Prostate gland (tissue), 2 donors: Measurements from ENCODE around the gene GNA15. TPM values are rescaled to one million over a fixed set of nuclear protein-coding genes. Genes with fewer than 3 reads are reported as not detected.

Experiments
- DNase-seq: peaks from one replicate; pipeline ENCODE4 v3.0.0-alpha.2; 2019; ENCODE audit warnings: low spot score
- H3K27ac ChIP-seq, 2 donors: fragments of 200-600 bp; sonication (generic); 2 replicates each; pipeline ENCODE4 v1.5.1; 2017 to 2019
- H3K27me3 ChIP-seq: fragments of 200-600 bp; sonication (generic); replicated peaks from 2 replicates; pipeline ENCODE4 v1.5.1; 2019; ENCODE audit not compliant: insufficient read depth
- H3K36me3 ChIP-seq, 2 donors: fragments of 200-600 bp; sonication (generic); 1 replicate in 1 of 2; 2 replicates in 1 of 2; pipeline versions ENCODE4 v1.5.1 to v1.8.1; 2017 to 2019
- H3K4me1 ChIP-seq: fragments of 200-600 bp; sonication (generic); replicated peaks from 2 replicates; pipeline ENCODE4 v1.5.1; 2019
- H3K4me3 ChIP-seq, 2 donors: fragments of 200-600 bp; sonication (generic); 2 replicates each; pipeline ENCODE4 v1.5.1; 2017 to 2019
- H3K9me3 ChIP-seq: fragments of 200-600 bp; sonication (generic); 2 replicates; pipeline ENCODE4 v1.5.1; 2017
- CTCF ChIP-seq, 4 experiments: fragments of 200-600 bp in 2 of 4; fragments of 450-650 bp in 2 of 4; sonication (generic) in 2 of 4; IDR thresholded peaks; 1 replicate in 3 of 4; 2 replicates in 1 of 4; pipeline ENCODE4 v1.5.1; 2016 to 2019; ENCODE audit warnings: antibody characterized with exemption in 4 of 4, mild to moderate bottlenecking in 2 of 4, moderate library complexity in 2 of 4
- POLR2A ChIP-seq: fragments of 450-650 bp; IDR thresholded peaks from one replicate; pipeline ENCODE4 v1.6.1; 2016; ENCODE audit warnings: antibody characterized with exemption, mild to moderate bottlenecking
- POLR2AphosphoS5 ChIP-seq: sonication (generic); formaldehyde crosslinking; IDR thresholded peaks from one replicate; pipeline ENCODE4 v1.6.1; 2017; ENCODE audit warnings: antibody characterized with exemption
- WGBS: methylation state at CpG from one replicate; pipeline ENCODE4 v1.1.5; 2018; 5-methylcytosine and 5-hydroxymethylcytosine counted together
- intact Hi-C: fragments of 100-400 bp; cut with DNase I; formaldehyde crosslinking; loops from one replicate; pipeline ENCODE4 v1.14.2; 2022
- total RNA-seq, 2 donors: library from RNA; depleted of rRNA; stranded (reverse); fragments of >200 nt; gene quantifications; one replicate each; pipeline ENCODE4 v1.1.0, GENCODE V29; 2016

GNA15 gene
- total RNA-seq, 2 donors from 2014 or later: 11.1 to 13.3 TPM

- Histone ChIP-seq H3K4me3 (no peak overlapping the region), H3K4me1 (no peaks in the 10 kb centered on the region), H3K9me3 (no peaks in the 10 kb centered on the region), H3K27me3 (no peaks in the 10 kb centered on the region), H3K27ac (no peak overlapping the region), H3K36me3 (no peaks in the 10 kb centered on the region)
- WGBS: 56% methylated on average over 35 of the region's 35 CpGs
- DNase-seq: no peak
- intact Hi-C loops: no loop called here
- TF ChIP-seq POLR2A (no peak), CTCF (IDR thresholded peaks at IDR 0.05) (no peak)
Measured at GRCh38 chr19:3149526-3150505, 14.0 kb downstream of the GNA15 start.

GRCh38 chr19:3150739-3151329 lies 15.0 kb downstream of the GNA15 start:
- WGBS: 91% methylated on average over 5 of the region's 5 CpGs
- no peak overlapping the region for H3K4me3 ChIP-seq
- no peak for DNase-seq
- intact Hi-C loops: no loop called here
- H3K9me3 ChIP-seq: no peaks in the 10 kb centered on the region
- TF ChIP-seq POLR2A (no peak), POLR2AphosphoS5 (no peak), CTCF (IDR thresholded peaks at IDR 0.05) (no peak)
- H3K36me3 ChIP-seq: no peaks in the 10 kb centered on the region
- no peaks in the 10 kb centered on the region for H3K27me3 ChIP-seq
- H3K4me1 ChIP-seq: no peaks in the 10 kb centered on the region
- H3K27ac ChIP-seq: no peak overlapping the region

- H3K4me3 ChIP-seq: no peak overlapping the region
- TF ChIP-seq POLR2A: no peak
- TF ChIP-seq POLR2AphosphoS5: no peak
- no peak for TF ChIP-seq CTCF (IDR thresholded peaks at IDR 0.05)
- DNase-seq: no peak
- H3K27me3 ChIP-seq: no peaks in the 10 kb centered on the region
- H3K27ac ChIP-seq: no peak overlapping the region
- no peaks in the 10 kb centered on the region for H3K36me3 ChIP-seq
- H3K9me3 ChIP-seq: no peaks in the 10 kb centered on the region
- no peaks in the 10 kb centered on the region for H3K4me1 ChIP-seq
- intact Hi-C loops: no loop called here
- WGBS: 82% methylated on average over 14 of the region's 14 CpGs
Measured at GRCh38 chr19:3151563-3152418, 16.0 kb downstream of the GNA15 start.

GRCh38 chr19:3152419-3152780 lies 16.6 kb downstream of the GNA15 start:
- no peak for TF ChIP-seq POLR2AphosphoS5
- TF ChIP-seq POLR2A: no peak
- TF ChIP-seq CTCF (IDR thresholded peaks at IDR 0.05): no peak
- intact Hi-C loops: no loop called here

More at GRCh38 chr19:3152419-3152780, 16.6 kb downstream of the GNA15 start:
- H3K27me3 ChIP-seq: no peaks in the 10 kb centered on the region
- no peaks in the 10 kb centered on the region for H3K9me3 ChIP-seq
- no peaks in the 10 kb centered on the region for H3K36me3 ChIP-seq
- H3K4me3 ChIP-seq: no peak overlapping the region
- WGBS: 96% methylated on average over 3 of the region's 3 CpGs
- no peak overlapping the region for H3K27ac ChIP-seq
- DNase-seq: no peak
- no peaks in the 10 kb centered on the region for H3K4me1 ChIP-seq
